CD8-positive, alpha-beta memory T cell (primary cell): Measurements from ENCODE around the gene KDM6B. TPM values are rescaled to one million over a fixed set of nuclear protein-coding genes. Genes with fewer than 3 reads are reported as not detected.

Experiments
- CTCF ChIA-PET: fragments of 350-600 bp; sonication (Branson Sonifier 250); formaldehyde crosslinking; loops from one replicate; lab custom pipeline; 2021; ENCODE audit warnings: antibody characterized with exemption; lab: Charles Lee
- POLR2A ChIA-PET: fragments of 350-600 bp; sonication (Branson Sonifier 250); formaldehyde crosslinking; loops from one replicate; lab custom pipeline; 2021; ENCODE audit warnings: antibody characterized with exemption; lab: Charles Lee
- DNase-seq, 5 donors: peaks; one replicate each; pipeline versions ENCODE4 v3.0.0 to v3.0.0-alpha.2; 2020 to 2022; ENCODE audit warnings: mixed read lengths in 1 of 5
- H3K27ac ChIP-seq: one replicate; pipeline ENCODE4 v1.7.0; 2013; ENCODE audit warnings: low read depth, mild to moderate bottlenecking, low read length, moderate library complexity
- H3K27me3 ChIP-seq: 2 replicates; pipeline ENCODE4 v1.7.0; 2013; ENCODE audit warnings: low read length, mild to moderate bottlenecking; ENCODE audit not compliant: insufficient read depth, poor library complexity, severe bottlenecking
- H3K36me3 ChIP-seq: 2 replicates; pipeline ENCODE4 v1.7.0; 2013; ENCODE audit warnings: mild to moderate bottlenecking, low read length, moderate library complexity; ENCODE audit not compliant: insufficient read depth
- H3K4me1 ChIP-seq: 2 replicates; pipeline ENCODE4 v1.7.0; 2013; ENCODE audit warnings: mild to moderate bottlenecking, low read length, moderate library complexity; ENCODE audit not compliant: insufficient read depth
- H3K4me3 ChIP-seq: 2 replicates; pipeline ENCODE4 v1.7.0; 2013; ENCODE audit warnings: mild to moderate bottlenecking, low read length
- H3K9me3 ChIP-seq: 2 replicates; pipeline ENCODE4 v1.7.0; 2013; ENCODE audit warnings: mild to moderate bottlenecking, low read length
- H3K27ac Mint-ChIP-seq, 8 donors: one replicate each; pipeline ENCODE4 v1.8.0; 2020 to 2021; ENCODE audit warnings: mixed read lengths in 8 of 8, mild to moderate bottlenecking in 6 of 8, inconsistent platforms in 3 of 8, moderate library complexity in 3 of 8
- H3K27me3 Mint-ChIP-seq, 2 donors: one replicate each; pipeline ENCODE4 v1.8.0; 2020 to 2021; ENCODE audit warnings: mixed read lengths in 2 of 2, mild to moderate bottlenecking in 1 of 2, moderate library complexity in 1 of 2
- H3K36me3 Mint-ChIP-seq, 3 donors: one replicate each; pipeline ENCODE4 v1.8.0; 2020 to 2021; ENCODE audit warnings: mixed read lengths in 3 of 3, inconsistent platforms in 1 of 3, mild to moderate bottlenecking in 1 of 3
- H3K4me1 Mint-ChIP-seq, 3 donors: one replicate each; pipeline ENCODE4 v1.8.0; 2020 to 2021; ENCODE audit warnings: mixed read lengths in 3 of 3, inconsistent platforms in 1 of 3, mild to moderate bottlenecking in 1 of 3
- H3K4me3 Mint-ChIP-seq, 7 donors: one replicate each; pipeline ENCODE4 v1.8.0; 2020 to 2021; ENCODE audit warnings: mixed read lengths in 7 of 7, mild to moderate bottlenecking in 6 of 7, moderate library complexity in 4 of 7, inconsistent platforms in 2 of 7
- H3K9me3 Mint-ChIP-seq, 5 donors: one replicate each; pipeline ENCODE4 v1.8.0; 2020 to 2022; ENCODE audit warnings: mixed read lengths in 5 of 5, mild to moderate bottlenecking in 3 of 5, moderate library complexity in 2 of 5, inconsistent platforms in 1 of 5
- polyA plus RNA-seq: library from polyadenylated mRNA; unstranded; fragments of 300-500 nt; fragmentation: Illumina TruSeq; gene quantifications from one replicate; pipeline ENCODE4 v1.2.3, GENCODE V29; 2021
- total RNA-seq, 2 experiments: library from RNA; stranded (reverse); gene quantifications; one replicate each; pipeline ENCODE4 v1.2.3, GENCODE V29; 2021

Gene KDM6B
- total and polyA plus RNA-seq, 3 experiments from 2014 or later = 1.2 to 89.7 (median 84.2) TPM

DNA sequence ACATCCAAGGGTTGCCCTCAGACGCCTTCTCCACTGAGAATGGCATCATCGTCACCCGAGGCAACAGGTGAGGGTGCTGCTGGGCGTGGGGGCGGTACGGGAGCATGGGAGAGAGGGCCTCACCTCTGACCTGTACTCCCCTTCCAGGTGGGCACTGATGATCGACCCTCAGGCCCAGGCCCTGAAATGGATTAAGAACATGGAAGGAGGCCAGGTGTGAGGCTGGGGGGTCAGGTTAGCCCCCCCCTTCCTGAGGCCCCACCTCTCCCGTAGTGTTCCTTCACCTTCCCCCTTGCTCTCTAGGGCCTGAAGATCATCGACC is 16.4 kb upstream of the KDM6B start:
- no peak for DNase-seq
- ChIA-PET CTCF (interaction anchor here (1.8 to 2.7 kb wide), 2 partner anchors 34 to 172 kb away, joined by 7 to 9 read pairs; no protein-coding TSS in a partner anchor), POLR2A (no interaction called here)
- no peaks in the 10 kb centered on the region for H3K27me3 ChIP-seq
- no peak overlapping the region for H3K4me3 ChIP-seq
- no peaks in the 10 kb centered on the region for H3K9me3 Mint-ChIP-seq
- H3K4me1 ChIP-seq = no peaks in the 10 kb centered on the region
- H3K27ac Mint-ChIP-seq = no peak overlapping the region
- H3K27me3 Mint-ChIP-seq = peaks cover 0 to 1% of the 10 kb centered on the region in 2 donors
- no peaks in the 10 kb centered on the region for H3K36me3 ChIP-seq
- no peaks in the 10 kb centered on the region for H3K4me1 Mint-ChIP-seq
- H3K36me3 Mint-ChIP-seq = no peaks in the 10 kb centered on the region
- no peak overlapping the region for H3K27ac ChIP-seq
- no peaks in the 10 kb centered on the region for H3K9me3 ChIP-seq
- no peak overlapping the region for H3K4me3 Mint-ChIP-seq

DNA sequence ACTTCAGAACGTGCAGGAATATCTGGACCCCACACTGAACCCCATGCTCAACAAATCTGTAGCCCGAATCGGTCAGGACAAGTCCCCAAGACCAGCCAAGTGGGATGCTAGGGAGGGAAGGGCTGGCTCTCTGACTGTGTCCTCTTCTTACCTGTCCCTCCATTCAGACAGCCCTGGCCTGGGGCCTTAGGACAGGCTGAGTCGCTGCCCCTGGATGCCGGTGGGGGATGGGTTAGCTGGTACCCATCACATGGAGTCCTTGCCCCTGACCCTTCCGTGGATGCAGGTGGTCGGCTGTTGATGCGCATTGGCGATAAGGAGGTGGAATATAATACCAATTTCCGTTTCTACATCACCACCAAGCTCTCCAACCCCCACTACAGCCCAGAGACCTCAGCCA is 16.0 kb upstream of the KDM6B start:
- H3K4me3 Mint-ChIP-seq = no peak overlapping the region
- no peaks in the 10 kb centered on the region for H3K27me3 ChIP-seq
- no peak overlapping the region for H3K27ac Mint-ChIP-seq
- DNase-seq = no peak
- no peak overlapping the region for H3K27ac ChIP-seq
- no peaks in the 10 kb centered on the region for H3K9me3 Mint-ChIP-seq
- CTCF ChIA-PET = interaction anchor here (1.3 to 2.7 kb wide), 4 partner anchors 17 to 239 kb away, joined by 3 to 9 read pairs (median 6); no protein-coding TSS in a partner anchor
- peaks cover 0 to 1% of the 10 kb centered on the region in 2 donors for H3K27me3 Mint-ChIP-seq
- no peaks in the 10 kb centered on the region for H3K36me3 Mint-ChIP-seq
- POLR2A ChIA-PET = no interaction called here
- no peak overlapping the region for H3K4me3 ChIP-seq
- no peaks in the 10 kb centered on the region for H3K9me3 ChIP-seq
- no peaks in the 10 kb centered on the region for H3K36me3 ChIP-seq
- no peaks in the 10 kb centered on the region for H3K4me1 ChIP-seq
- no peaks in the 10 kb centered on the region for H3K4me1 Mint-ChIP-seq

DNA sequence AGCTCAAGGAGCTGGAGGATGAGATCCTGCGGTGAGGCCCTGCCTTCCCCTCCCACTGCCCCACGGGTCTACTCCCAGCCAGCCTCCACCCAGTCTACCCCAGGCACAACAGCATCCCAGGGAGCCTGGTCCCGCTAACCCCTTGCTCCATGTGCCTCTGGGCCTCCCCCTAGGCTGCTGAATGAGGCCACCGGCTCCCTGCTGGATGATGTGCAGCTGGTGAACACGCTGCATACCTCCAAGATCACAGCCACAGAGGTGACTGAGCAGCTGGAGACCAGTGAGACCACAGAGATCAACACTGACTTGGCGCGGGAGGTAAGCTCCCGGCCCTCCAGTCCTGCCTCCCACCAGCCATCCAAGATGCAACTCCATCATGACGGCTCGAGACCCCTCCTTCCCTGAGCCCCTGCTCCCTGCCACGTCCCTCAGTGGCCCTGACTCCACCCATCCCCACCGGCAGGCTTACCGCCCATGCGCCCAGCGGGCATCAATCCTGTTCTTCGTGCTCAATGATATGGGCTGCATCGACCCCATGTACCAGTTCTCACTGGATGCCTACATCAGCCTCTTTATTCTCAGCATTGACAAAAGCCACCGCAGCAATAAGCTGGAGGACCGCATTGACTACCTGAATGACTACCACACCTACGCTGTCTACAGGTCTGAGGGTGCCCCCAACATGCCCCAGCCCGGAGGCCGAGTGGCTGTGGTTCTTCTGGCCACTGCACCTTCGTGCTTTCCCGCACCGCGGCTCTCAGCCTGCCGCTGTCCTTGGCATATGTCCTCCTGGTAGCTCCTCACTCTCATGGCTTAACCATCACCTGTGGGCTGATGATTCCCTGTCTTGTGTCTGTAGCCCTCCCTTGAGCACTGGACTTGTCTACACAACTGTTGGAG is 15.0 kb upstream of the KDM6B start:
- Histone ChIP-seq H3K27ac (no peak overlapping the region), H3K9me3 (no peaks in the 10 kb centered on the region), H3K4me1 (no peaks in the 10 kb centered on the region), H3K4me3 (no peak overlapping the region), H3K27me3 (no peaks in the 10 kb centered on the region), H3K36me3 (no peaks in the 10 kb centered on the region)
- H3K27me3 Mint-ChIP-seq = peaks cover 0 to 1% of the 10 kb centered on the region in 2 donors
- no peak overlapping the region for H3K4me3 Mint-ChIP-seq
- no peak for DNase-seq
- H3K36me3 Mint-ChIP-seq = no peaks in the 10 kb centered on the region
- H3K4me1 Mint-ChIP-seq = no peaks in the 10 kb centered on the region
- no peak overlapping the region for H3K27ac Mint-ChIP-seq
- H3K9me3 Mint-ChIP-seq = no peaks in the 10 kb centered on the region
- ChIA-PET POLR2A (no interaction called here), CTCF (interaction anchor here (0.5 to 2.7 kb wide), 5 partner anchors 16 to 238 kb away, joined by 3 to 9 read pairs (median 6); no protein-coding TSS in a partner anchor)

DNA sequence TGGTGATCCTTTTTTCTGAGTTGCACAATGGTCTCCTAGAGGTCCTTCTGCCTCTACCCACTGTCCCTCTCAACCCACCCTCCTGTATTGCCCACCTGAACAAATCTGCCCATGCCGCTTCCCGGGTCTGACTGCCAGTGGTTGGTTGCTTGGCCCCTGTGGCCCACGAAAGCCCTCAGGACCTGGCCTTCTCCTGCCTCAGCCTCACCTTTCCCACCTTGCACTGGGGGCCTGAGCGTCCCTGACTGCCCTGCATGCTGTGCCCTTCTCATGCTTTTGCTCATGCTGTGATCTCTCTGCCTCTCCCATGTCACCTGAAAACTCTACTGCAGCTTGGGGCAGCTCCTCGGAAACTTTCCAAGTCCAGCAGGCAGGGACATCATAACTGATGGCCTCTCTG is 13.8 kb upstream of the KDM6B start:
- no peak overlapping the region for H3K4me3 Mint-ChIP-seq
- H3K4me1 Mint-ChIP-seq = no peaks in the 10 kb centered on the region
- CTCF ChIA-PET = interaction anchor here (0.9 to 2.7 kb wide), 3 partner anchors 11 to 170 kb away, joined by 3 to 9 read pairs (median 7); no protein-coding TSS in a partner anchor
- peaks cover 0 to 1% of the 10 kb centered on the region in 2 donors for H3K27me3 Mint-ChIP-seq
- Histone ChIP-seq H3K27ac (no peak overlapping the region), H3K27me3 (no peaks in the 10 kb centered on the region), H3K9me3 (no peaks in the 10 kb centered on the region), H3K36me3 (no peaks in the 10 kb centered on the region), H3K4me3 (no peak overlapping the region), H3K4me1 (no peaks in the 10 kb centered on the region)
- POLR2A ChIA-PET = no interaction called here
- no peak for DNase-seq
- H3K36me3 Mint-ChIP-seq = no peaks in the 10 kb centered on the region
- H3K27ac Mint-ChIP-seq = no peak overlapping the region
- H3K9me3 Mint-ChIP-seq = no peaks in the 10 kb centered on the region

DNA sequence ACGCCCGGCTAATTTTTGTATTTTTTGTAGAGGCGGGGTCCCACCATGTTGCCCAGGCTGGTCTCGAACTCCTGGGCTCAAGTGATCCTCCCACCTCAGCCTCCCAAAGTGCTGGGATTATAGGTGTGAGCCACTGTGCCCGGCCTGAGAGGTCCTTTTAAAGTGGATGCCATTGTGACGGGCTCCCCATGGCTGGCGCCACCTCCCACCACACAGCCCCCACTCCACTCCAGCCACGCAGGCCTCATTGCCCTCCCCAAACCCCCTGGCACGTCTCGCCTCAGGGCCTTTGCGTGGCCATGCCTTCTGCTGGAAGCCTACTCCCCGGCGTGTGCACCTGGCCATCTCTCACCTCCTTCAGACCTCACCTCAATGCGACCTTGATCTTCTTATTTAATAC is 11.9 kb upstream of the KDM6B start:
- H3K27ac Mint-ChIP-seq = no peak overlapping the region

DNA sequence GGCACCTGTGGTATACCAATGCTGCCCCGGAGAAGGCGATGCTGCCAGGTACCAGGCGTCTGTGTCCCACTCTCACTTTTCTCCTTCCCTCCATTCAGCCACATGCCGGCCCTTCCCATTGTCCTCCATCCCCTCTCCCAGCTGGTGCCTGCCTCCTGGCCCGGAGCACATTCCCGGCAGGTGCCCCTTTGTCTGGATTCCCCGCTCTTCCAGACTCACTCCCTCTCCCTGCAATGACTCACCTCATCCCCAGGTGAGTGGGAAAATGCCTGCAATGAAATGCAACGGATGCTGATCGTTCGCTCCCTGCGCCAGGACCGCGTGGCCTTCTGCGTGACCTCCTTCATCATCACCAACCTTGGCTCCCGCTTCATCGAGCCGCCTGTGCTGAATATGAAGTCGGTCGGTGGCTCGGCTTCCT is 10.4 kb upstream of the KDM6B start:
- Histone ChIP-seq H3K36me3 (no peaks in the 10 kb centered on the region), H3K27ac (no peak overlapping the region), H3K9me3 (no peaks in the 10 kb centered on the region), H3K27me3 (no peaks in the 10 kb centered on the region), H3K4me3 (no peak overlapping the region), H3K4me1 (no peaks in the 10 kb centered on the region)
- peaks cover 0 to 3% of the 10 kb centered on the region in 2 donors for H3K27me3 Mint-ChIP-seq
- H3K4me1 Mint-ChIP-seq = no peaks in the 10 kb centered on the region
- peak overlapping the region in 1 of 8 donors; percentile 12 for H3K27ac Mint-ChIP-seq
- ChIA-PET POLR2A (no interaction called here), CTCF (interaction anchor here (0.7 to 2.5 kb wide), 11 partner anchors 10 to 166 kb away, joined by 3 to 9 read pairs (median 5); partner anchors contain the start of genes CYB5D1 and NAA38)
- H3K9me3 Mint-ChIP-seq = no peaks in the 10 kb centered on the region
- no peaks in the 10 kb centered on the region for H3K36me3 Mint-ChIP-seq
- no peak for DNase-seq
- H3K4me3 Mint-ChIP-seq = peak overlapping the region in 1 of 7 donors; percentile 40

More for the DNA sequence above, 11.9 kb upstream of the KDM6B start:
- Mint-ChIP-seq H3K4me3 (no peak overlapping the region), H3K36me3 (no peaks in the 10 kb centered on the region), H3K9me3 (no peaks in the 10 kb centered on the region), H3K27me3 (peaks cover 0 to 3% of the 10 kb centered on the region in 2 donors), H3K4me1 (no peaks in the 10 kb centered on the region)
- DNase-seq = no peak
- Histone ChIP-seq H3K4me1 (no peaks in the 10 kb centered on the region), H3K27ac (no peak overlapping the region), H3K4me3 (no peak overlapping the region), H3K9me3 (no peaks in the 10 kb centered on the region), H3K27me3 (no peaks in the 10 kb centered on the region), H3K36me3 (no peaks in the 10 kb centered on the region)
- POLR2A ChIA-PET = no interaction called here
- CTCF ChIA-PET = interaction anchor here (1.1 to 2.5 kb wide), 5 partner anchors 11 to 38 kb away, joined by 3 to 9 read pairs (median 8); partner anchors contain the start of genes CYB5D1 and NAA38

DNA sequence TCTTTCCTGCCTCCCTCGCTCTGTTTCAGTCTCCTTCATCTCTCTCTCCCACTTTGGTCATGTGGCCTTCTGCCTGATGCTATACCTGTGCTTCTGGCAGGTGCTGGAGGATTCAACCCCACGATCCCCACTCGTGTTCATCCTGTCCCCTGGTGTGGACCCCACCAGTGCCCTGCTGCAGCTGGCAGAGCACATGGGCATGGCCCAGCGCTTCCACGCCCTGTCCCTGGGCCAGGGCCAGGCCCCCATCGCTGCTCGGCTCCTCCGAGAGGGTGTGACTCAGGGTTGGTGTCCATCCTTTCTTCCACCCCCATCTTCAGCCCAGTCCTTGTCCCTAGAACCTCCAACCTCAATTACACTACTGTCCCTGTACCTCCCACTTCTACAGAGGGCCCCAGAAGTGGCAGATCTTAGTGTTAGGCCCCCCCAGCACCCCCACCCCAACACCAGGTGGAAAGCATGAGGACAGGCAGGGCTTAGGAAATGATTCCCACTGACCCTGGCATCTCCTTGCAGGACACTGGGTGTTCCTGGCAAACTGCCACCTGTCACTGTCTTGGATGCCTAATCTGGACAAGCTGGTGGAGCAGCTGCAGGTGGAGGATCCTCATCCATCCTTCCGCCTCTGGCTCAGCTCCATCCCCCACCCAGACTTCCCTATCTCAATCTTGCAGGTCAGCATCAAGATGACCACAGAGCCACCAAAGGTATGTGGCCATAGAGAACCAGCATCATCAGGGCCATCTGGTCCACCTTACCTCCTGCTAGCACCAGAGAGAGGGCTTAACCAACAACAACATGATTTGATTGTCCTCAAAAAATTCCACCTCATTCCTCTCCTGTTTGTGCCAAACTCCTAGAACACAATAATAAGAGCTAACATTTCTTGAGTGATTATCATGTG is 9.7 kb upstream of the KDM6B start:
- H3K27me3 Mint-ChIP-seq = peaks cover 2 to 3% of the 10 kb centered on the region in 2 donors
- H3K27ac Mint-ChIP-seq = peak overlapping the region in 2 of 8 donors; percentile 12 to 68
- CTCF ChIA-PET = interaction anchor here (1.0 to 2.5 kb wide), 7 partner anchors 9 to 217 kb away, joined by 3 to 10 read pairs (median 5); partner anchors contain the start of gene KDM6B
- no peak overlapping the region for H3K4me3 Mint-ChIP-seq
- H3K4me1 ChIP-seq = no peaks in the 10 kb centered on the region
- H3K9me3 Mint-ChIP-seq = no peaks in the 10 kb centered on the region
- no peaks in the 10 kb centered on the region for H3K9me3 ChIP-seq
- H3K4me3 ChIP-seq = no peak overlapping the region
- H3K36me3 ChIP-seq = no peaks in the 10 kb centered on the region
- POLR2A ChIA-PET = no interaction called here
- H3K27me3 ChIP-seq = no peaks in the 10 kb centered on the region
- DNase-seq = no peak
- H3K4me1 Mint-ChIP-seq = no peaks in the 10 kb centered on the region
- no peaks in the 10 kb centered on the region for H3K36me3 Mint-ChIP-seq
- no peak overlapping the region for H3K27ac ChIP-seq
